Type B pancreatic cell (in vitro differentiated cells): Measurements from ENCODE around the gene CENPM. TPM values are rescaled to one million over a fixed set of nuclear protein-coding genes. Genes with fewer than 3 reads are reported as not detected.

Experiments used
- DNase-seq: peaks from one replicate; pipeline ENCODE4 v3.0.0; 2021; ENCODE audit warnings: mixed read lengths; ENCODE audit not compliant: unreplicated experiment; ENCODE audit errors: extremely low spot score
- H3K27ac Mint-ChIP-seq: 2 replicates; pipeline ENCODE4 v1.8.0; 2021; ENCODE audit warnings: mild to moderate bottlenecking, mixed read lengths
- H3K27me3 Mint-ChIP-seq: 2 replicates; pipeline ENCODE4 v1.8.0; 2021; ENCODE audit warnings: mixed read lengths
- H3K36me3 Mint-ChIP-seq: 2 replicates; pipeline ENCODE4 v1.8.0; 2021; ENCODE audit warnings: mixed read lengths
- H3K4me1 Mint-ChIP-seq: one replicate; pipeline ENCODE4 v1.8.0; 2021; ENCODE audit warnings: mixed read lengths; ENCODE audit not compliant: unreplicated experiment
- H3K4me3 Mint-ChIP-seq: 2 replicates; pipeline ENCODE4 v1.8.0; 2021; ENCODE audit warnings: mild to moderate bottlenecking, mixed read lengths
- H3K9me3 Mint-ChIP-seq: 2 replicates; pipeline ENCODE4 v1.8.0; 2021; ENCODE audit warnings: mixed read lengths
- total RNA-seq: library from RNA; stranded (reverse); gene quantifications from 2 replicates; pipeline ENCODE4 v1.2.1, GENCODE V29; 2021; ENCODE audit warnings: low replicate concordance
- TF ChIP-seq, protein P1 (sequence below): fragments of 200-600 bp; sonication (generic); conservative IDR thresholded peaks from 2 replicates; pipeline ENCODE4 v1.5.0; 2021; ENCODE audit warnings: antibody characterized with exemption, mild to moderate bottlenecking

Gene CENPM
- total RNA-seq, 1 donor from 2014 or later: 29.4 TPM

DNA sequence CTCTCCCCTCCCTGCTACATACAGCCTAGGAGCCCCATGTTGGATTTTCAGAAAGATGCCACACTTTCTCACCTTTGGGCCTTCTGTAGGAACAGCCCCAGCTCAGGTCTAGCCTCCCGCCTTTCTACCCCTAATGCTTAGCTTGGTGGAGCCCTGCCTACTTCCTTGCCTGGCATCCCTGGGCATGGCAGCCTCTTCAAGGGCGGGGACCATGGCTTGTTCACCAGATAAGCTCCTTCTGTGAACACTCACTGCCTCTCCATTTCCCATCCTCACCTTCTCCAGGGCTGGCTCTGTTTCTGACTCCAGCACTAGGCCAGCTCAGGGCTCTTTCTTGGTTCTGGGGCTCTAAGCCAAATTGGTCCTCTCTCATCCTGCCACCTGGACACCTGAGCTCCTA, 23.6 kb upstream of the CENPM start:
- peaks cover 9% of the 10 kb centered on the region for H3K4me1 Mint-ChIP-seq
- H3K36me3 Mint-ChIP-seq: no peaks in the 10 kb centered on the region
- peaks cover 23% of the 10 kb centered on the region for H3K27me3 Mint-ChIP-seq
- no peak overlapping the region for H3K4me3 Mint-ChIP-seq
- no peak for DNase-seq
- TF ChIP-seq, protein P1, sequence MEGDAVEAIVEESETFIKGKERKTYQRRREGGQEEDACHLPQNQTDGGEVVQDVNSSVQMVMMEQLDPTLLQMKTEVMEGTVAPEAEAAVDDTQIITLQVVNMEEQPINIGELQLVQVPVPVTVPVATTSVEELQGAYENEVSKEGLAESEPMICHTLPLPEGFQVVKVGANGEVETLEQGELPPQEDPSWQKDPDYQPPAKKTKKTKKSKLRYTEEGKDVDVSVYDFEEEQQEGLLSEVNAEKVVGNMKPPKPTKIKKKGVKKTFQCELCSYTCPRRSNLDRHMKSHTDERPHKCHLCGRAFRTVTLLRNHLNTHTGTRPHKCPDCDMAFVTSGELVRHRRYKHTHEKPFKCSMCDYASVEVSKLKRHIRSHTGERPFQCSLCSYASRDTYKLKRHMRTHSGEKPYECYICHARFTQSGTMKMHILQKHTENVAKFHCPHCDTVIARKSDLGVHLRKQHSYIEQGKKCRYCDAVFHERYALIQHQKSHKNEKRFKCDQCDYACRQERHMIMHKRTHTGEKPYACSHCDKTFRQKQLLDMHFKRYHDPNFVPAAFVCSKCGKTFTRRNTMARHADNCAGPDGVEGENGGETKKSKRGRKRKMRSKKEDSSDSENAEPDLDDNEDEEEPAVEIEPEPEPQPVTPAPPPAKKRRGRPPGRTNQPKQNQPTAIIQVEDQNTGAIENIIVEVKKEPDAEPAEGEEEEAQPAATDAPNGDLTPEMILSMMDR: no peak
- H3K9me3 Mint-ChIP-seq: no peaks in the 10 kb centered on the region
- H3K27ac Mint-ChIP-seq: no peak overlapping the region

DNA sequence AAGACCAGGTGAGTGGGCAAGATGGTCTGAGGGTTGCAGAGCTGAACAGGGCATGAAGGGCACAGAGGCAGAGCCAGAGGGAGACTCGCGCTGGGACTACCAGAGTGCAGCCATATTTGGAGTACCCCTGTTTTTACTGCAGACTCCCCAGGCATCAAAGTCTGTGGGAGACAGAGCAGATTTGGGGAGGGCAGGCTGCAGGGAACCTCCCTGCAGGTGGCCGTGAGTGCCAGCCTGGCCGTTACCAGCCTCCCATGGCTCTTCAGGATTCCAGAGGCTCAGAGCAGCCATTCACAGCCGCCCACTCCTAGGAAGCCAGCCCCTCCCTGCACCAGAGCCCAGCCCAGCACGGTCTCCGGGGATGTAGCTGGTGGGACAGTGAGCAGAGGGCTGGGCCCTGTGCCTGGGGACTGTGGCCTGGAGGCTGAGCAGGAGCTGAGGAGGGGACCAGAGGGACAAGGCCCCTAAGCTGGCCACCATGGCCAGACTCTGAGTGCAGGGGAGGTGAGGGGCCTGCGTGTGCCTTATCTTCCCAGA, 22.2 kb upstream of the CENPM start, which contains the start of gene SEPTIN3:
Gene SEPTIN3, plus strand, starts transcription at position 334 of the 537 bp plus-strand sequence. CDS start 2,050 bp downstream, outside the sequence.
- H3K9me3 Mint-ChIP-seq: no peaks in the 10 kb centered on the region
- no peak within 1 kb of the TSS for H3K4me3 Mint-ChIP-seq
- H3K4me1 Mint-ChIP-seq: peaks cover 13% of the 10 kb centered on the region
- DNase-seq: no peak
- H3K27ac Mint-ChIP-seq: no peak within 1 kb of the TSS
- TF ChIP-seq, protein P1: no peak
- no peaks in the 10 kb centered on the region for H3K36me3 Mint-ChIP-seq
- peaks cover 13% of the 10 kb centered on the region for H3K27me3 Mint-ChIP-seq

DNA sequence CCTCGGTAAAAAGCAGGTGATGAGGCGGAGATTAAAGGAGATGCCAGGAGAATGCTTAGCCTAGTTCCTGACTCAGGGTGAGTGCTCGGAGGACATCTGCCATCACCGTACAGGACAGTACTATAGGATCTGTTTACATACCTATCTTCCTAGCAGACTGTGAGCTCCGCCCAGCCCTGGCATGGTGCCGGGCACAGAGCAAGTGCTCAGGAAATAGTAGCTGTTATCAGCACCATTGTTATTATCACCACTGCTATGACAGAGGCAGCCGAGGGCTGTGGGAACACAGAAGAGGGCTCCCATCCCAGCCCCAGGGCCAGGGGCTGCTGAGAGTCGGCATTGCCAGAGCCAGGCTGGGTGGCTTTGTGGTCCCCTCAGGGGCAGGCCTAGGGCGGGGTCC, 21.6 kb upstream of the CENPM start:
- H3K27ac Mint-ChIP-seq: no peak overlapping the region
- DNase-seq: no peak
- H3K36me3 Mint-ChIP-seq: no peaks in the 10 kb centered on the region
- no peaks in the 10 kb centered on the region for H3K9me3 Mint-ChIP-seq
- TF ChIP-seq, protein P1: no peak
- H3K4me3 Mint-ChIP-seq: no peak overlapping the region
- H3K27me3 Mint-ChIP-seq: peaks cover 13% of the 10 kb centered on the region
- peaks cover 18% of the 10 kb centered on the region for H3K4me1 Mint-ChIP-seq

DNA sequence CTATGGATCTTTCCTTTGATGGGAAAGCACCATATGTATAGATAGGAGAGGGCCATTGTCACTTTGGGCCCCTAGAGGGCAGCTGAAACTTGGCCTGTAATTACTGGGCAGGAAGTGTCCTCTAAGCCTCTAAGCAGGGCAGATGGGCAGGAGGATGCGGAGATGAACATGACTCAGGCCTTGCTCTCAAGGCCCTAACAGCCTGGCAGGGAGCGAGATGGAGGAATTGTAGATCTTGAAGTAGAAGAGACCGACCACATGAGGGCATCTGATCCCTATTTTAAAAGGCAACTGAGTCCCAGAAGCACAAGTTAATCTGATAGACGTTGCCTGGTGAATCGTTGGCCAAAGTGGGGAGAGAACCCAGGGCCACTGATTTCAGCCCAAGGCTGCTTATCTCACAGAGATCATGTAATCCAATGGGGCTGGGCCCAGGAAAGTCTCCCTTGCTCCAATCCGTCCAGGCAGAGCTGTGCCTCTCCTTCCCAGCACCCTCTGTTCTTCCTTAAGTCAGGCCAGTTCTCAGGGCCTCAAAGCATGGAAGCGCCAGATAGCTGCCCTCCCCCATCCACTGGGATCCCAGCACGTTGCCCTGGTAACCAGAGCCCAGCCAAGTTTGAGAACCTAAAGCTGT, 19.8 kb upstream of the CENPM start:
- Mint-ChIP-seq H3K27ac (no peak overlapping the region), H3K27me3 (peaks cover 5% of the 10 kb centered on the region), H3K9me3 (no peaks in the 10 kb centered on the region)

DNA sequence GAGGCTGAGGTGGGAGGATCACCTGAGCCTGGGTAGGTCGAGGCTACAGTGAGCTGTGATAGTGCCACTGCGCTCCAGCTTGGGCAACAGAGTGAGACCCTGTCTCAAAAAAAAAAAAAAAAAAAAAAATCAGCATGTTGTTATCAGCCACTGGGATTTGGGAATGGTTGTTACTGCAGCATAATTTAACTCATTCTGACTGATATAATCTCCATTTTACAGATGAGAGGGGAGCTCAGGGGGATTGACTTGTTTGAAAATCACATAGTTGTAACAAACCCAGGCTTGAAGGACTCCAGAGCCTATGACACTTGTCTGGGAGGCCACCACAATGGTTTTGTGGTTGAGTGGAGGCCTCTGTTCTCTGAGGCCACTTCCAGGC, 19.3 kb upstream of the CENPM start:
- Mint-ChIP-seq H3K27ac (no peak overlapping the region), H3K4me1 (peaks cover 18% of the 10 kb centered on the region), H3K4me3 (no peak overlapping the region), H3K9me3 (no peaks in the 10 kb centered on the region), H3K27me3 (peaks cover 5% of the 10 kb centered on the region), H3K36me3 (no peaks in the 10 kb centered on the region)
- DNase-seq: no peak
- TF ChIP-seq, protein P1: no peak

More for the DNA sequence above, 19.8 kb upstream of the CENPM start:
- no peak for DNase-seq
- TF ChIP-seq, protein P1: peak; percentile 60
- H3K4me3 Mint-ChIP-seq: no peak overlapping the region
- H3K36me3 Mint-ChIP-seq: no peaks in the 10 kb centered on the region
- H3K4me1 Mint-ChIP-seq: peaks cover 18% of the 10 kb centered on the region
